ENCODE results near the gene OTOP3. TPM values are rescaled to one million over a fixed set of nuclear protein-coding genes. Genes with fewer than 3 reads are reported as not detected.

OTOP3 gene
- total RNA-seq, 1 experiment from 2014 or later, result not detected

DNA sequence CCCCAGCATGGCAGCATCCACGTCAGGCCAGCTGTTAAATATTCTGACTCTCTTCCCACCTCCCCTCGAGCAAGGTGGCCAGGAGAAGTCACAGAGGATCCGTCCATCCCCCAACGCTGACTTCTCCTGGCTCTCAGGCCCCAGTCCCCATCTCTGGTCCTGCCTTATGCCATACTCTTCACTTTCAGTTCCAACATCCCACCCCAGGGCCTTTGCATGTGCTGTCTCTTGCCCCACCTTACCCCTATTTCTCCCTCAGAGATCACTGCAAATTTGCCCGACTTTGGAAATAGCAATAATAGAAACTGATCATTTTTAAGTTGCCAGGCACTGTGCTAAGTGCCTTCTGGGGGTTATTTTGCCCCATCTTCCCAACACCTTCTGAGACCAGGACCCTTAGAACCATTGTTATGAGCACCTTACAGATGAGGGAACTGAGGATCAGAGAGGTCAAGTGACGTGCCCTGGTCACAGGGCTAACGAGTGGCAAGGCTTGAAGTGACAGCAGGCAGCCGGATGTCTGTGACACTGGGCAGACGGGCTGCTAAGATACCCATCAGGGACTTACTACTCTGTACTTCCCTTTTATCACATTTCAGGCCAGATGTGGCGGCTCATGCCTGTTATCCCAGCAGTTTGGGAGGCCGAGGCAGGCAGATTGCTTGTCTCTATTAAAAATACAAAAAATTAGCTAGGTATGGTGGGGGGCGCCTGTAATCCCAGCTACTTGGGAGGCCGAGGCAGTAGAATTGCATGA lies 19.1 kb downstream of the OTOP3 start:
- H3K4me3 Mint-ChIP-seq (ENCODE audit: unreplicated experiment), result no peak overlapping the region
- CTCF ChIA-PET, result interaction anchor here (0.6 to 8.6 kb wide), 2 partner anchors 31 to 1257 kb away, joined by 3 to 233 read pairs; partner anchors contain the start of genes OTOP2 and USH1G
- no peak overlapping the region for H3K27ac Mint-ChIP-seq (ENCODE audit: low read depth, unreplicated experiment)
- DNase-seq (ENCODE audit: unreplicated experiment), result no peak
- intact Hi-C loops (cut with micrococcal nuclease), result no loop called here
- no peaks in the 10 kb centered on the region for H3K36me3 Mint-ChIP-seq (ENCODE audit: insufficient read depth, unreplicated experiment)
- H3K9me3 Mint-ChIP-seq (ENCODE audit: unreplicated experiment), result no peaks in the 10 kb centered on the region
- no peak for TF ChIP-seq CTCF (IDR thresholded peaks at IDR 0.05; ENCODE audit: unreplicated experiment)
- peaks cover 1% of the 10 kb centered on the region for H3K4me1 Mint-ChIP-seq (ENCODE audit: insufficient read depth, unreplicated experiment)
- no peaks in the 10 kb centered on the region for H3K27me3 Mint-ChIP-seq (ENCODE audit: insufficient read depth, unreplicated experiment)
- BruUV-seq (replicated peaks), result no TSS peak
- POLR2A ChIA-PET, result no interaction called here

- CTCF ChIA-PET, result interaction anchor here (0.5 to 8.6 kb wide), 6 partner anchors 10 to 176 kb away, joined by 3 to 233 read pairs (median 6); partner anchors contain the start of genes MRPL58, OTOP2 and USH1G
- no peaks in the 10 kb centered on the region for H3K9me3 Mint-ChIP-seq (ENCODE audit: unreplicated experiment)
- POLR2A ChIA-PET, result interaction anchor here (0.9 kb wide), 1 partner anchor 11 kb away, joined by 3 read pairs; no protein-coding TSS in a partner anchor
- no peak overlapping the region for H3K27ac Mint-ChIP-seq (ENCODE audit: low read depth, unreplicated experiment)
- no peaks in the 10 kb centered on the region for H3K27me3 Mint-ChIP-seq (ENCODE audit: insufficient read depth, unreplicated experiment)
- H3K36me3 Mint-ChIP-seq (ENCODE audit: insufficient read depth, unreplicated experiment), result no peaks in the 10 kb centered on the region
- intact Hi-C loops (cut with micrococcal nuclease), result no loop called here
- no TSS peak for BruUV-seq (replicated peaks)
- no peak overlapping the region for H3K4me3 Mint-ChIP-seq (ENCODE audit: unreplicated experiment)
- no peak for TF ChIP-seq CTCF (IDR thresholded peaks at IDR 0.05; ENCODE audit: unreplicated experiment)
- peaks cover 13% of the 10 kb centered on the region for H3K4me1 Mint-ChIP-seq (ENCODE audit: insufficient read depth, unreplicated experiment)
- no peak for DNase-seq (ENCODE audit: unreplicated experiment)
These were observed 20.4 kb downstream of the OTOP3 start for GRCh38 chr17:74956093-74956492.

- no peaks in the 10 kb centered on the region for H3K36me3 Mint-ChIP-seq (ENCODE audit: insufficient read depth, unreplicated experiment)
- no peak overlapping the region for H3K27ac Mint-ChIP-seq (ENCODE audit: low read depth, unreplicated experiment)
- no peaks in the 10 kb centered on the region for H3K27me3 Mint-ChIP-seq (ENCODE audit: insufficient read depth, unreplicated experiment)
- DNase-seq (ENCODE audit: unreplicated experiment), result peak; percentile 57
- TF ChIP-seq CTCF (IDR thresholded peaks at IDR 0.05; ENCODE audit: unreplicated experiment), result peak; percentile 93
- CTCF ChIA-PET, result interaction anchor here (0.6 to 8.6 kb wide), 29 partner anchors 9 to 281 kb away, joined by 3 to 233 read pairs (median 4); partner anchors contain the start of genes MRPL58, OTOP2 and USH1G
- POLR2A ChIA-PET, result interaction anchor here (0.7 to 1.9 kb wide), 9 partner anchors 14 to 166 kb away, joined by 3 to 6 read pairs (median 4); partner anchors contain the start of genes OTOP2 and USH1G
- H3K4me1 Mint-ChIP-seq (ENCODE audit: insufficient read depth, unreplicated experiment), result peaks cover 13% of the 10 kb centered on the region
- intact Hi-C loops (cut with micrococcal nuclease), result loop anchor here (1.0 kb wide), 1 partner anchor 35 kb away; the partner anchor contains the start of gene USH1G
- H3K4me3 Mint-ChIP-seq (ENCODE audit: unreplicated experiment), result no peak overlapping the region
- BruUV-seq (replicated peaks), result no TSS peak
- no peaks in the 10 kb centered on the region for H3K9me3 Mint-ChIP-seq (ENCODE audit: unreplicated experiment)
These were observed 22.4 kb downstream of the OTOP3 start for GRCh38 chr17:74957935-74958740.
